GM19025 (cell line): Measurements from ENCODE around the gene KCNRG.
"Not testable (repeated sequence)": the region's sequence is repeated elsewhere in the genome, so short reads cannot be mapped to it uniquely, and the experiment has no call there.

ENCODE experiments used
- ATAC-seq: cut with Tn5 transposase; IDR thresholded peaks from one replicate; pipeline ENCODE4 v1.9.1; 2021; ENCODE audit warnings: mild to moderate bottlenecking, low read depth, moderate library complexity; ENCODE audit not compliant: unreplicated experiment

Gene KCNRG

DNA sequence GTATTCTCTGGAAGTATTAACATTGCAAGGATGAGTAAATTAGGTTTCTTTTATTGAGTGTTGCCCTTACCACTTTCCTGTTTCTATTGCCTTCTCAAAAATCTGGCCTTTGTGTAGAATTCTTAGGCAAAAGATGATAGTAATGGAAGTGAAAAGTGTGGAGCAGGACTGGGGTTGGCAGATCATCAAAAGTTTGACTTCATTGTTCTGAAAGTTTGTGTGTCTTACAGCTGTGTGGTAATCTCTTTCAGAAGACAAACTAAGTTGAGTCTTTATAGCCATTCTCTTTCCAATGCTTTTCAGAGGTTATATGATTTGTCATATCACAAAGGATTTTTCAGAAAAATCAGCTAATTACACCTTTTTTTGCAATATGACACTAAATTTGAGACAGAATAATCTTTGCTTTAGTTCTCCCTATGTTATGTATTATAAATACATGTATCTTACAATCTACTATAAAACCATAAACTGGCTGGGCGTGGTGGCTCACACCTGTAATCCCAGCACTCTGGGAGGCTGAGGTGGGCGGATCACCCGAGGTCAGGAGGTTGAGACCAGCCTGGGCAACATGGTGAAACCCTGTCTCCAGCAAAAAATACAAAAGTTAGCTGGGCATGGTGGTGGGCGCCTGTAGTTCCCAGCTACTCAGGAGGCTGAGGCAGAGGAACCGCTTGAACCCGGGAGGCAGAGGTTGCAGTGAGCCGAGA, 8.7 kb upstream of the KCNRG start:
- no peak for ATAC-seq

DNA sequence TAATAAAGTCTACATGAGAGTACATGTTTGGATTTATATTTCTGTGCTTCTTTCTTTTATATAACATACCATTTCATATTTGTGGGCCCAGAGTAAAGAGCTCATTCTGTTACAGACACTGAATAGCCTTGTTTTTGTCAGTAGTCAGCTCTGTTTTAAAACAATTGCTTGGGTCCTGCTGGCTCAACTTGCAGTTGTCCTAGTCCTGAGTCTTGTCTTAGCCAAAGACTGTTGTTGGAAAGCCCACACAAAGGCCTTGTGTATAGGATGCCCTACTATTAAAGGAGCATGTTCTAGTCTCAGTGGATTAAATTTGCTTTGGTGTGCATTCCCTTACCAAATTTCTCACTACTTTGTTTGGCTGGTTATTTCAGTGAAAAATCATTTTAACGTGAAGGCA, 3.8 kb upstream of the KCNRG start:
- no peak for ATAC-seq

DNA sequence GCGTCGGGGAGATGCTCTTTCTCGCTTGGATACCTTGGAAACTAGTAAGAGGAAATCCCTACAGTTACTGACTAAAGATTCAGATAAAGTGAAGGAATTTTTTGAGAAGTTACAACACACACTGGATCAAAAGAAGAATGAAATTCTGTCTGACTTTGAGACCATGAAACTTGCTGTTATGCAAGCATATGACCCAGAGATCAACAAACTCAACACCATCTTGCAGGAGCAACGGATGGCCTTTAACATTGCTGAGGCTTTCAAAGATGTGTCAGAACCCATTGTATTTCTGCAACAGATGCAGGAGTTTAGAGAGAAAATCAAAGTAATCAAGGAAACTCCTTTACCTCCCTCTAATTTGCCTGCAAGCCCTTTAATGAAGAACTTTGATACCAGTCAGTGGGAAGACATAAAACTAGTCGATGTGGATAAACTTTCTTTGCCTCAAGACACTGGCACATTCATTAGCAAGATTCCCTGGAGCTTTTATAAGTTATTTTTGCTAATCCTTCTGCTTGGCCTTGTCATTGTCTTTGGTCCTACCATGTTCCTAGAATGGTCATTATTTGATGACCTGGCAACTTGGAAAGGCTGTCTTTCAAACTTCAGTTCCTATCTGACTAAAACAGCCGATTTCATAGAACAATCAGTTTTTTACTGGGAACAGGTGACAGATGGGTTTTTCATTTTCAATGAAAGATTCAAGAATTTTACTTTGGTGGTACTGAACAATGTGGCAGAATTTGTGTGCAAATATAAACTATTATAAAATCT, 2.7 kb upstream of the KCNRG start:
- no peak for ATAC-seq

DNA sequence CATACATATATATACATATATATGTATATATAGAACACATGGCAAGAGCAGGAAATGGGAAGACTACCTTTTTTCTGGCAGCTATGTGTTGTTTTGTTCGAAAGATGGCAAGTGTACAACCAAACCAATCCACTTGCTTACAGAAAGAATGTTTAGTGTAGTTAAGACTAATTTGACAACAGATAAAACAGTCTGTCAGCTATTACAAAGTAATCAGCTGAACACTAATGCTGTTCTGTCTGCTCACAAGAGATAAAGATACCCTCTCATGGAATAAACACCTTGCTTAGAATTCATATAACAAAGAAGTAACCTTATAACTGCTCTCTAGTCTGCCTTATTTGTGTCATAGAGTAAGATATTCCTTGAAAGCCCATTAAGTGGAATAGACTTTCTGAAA, 858 bp upstream of the KCNRG start:
- ATAC-seq = no peak

DNA sequence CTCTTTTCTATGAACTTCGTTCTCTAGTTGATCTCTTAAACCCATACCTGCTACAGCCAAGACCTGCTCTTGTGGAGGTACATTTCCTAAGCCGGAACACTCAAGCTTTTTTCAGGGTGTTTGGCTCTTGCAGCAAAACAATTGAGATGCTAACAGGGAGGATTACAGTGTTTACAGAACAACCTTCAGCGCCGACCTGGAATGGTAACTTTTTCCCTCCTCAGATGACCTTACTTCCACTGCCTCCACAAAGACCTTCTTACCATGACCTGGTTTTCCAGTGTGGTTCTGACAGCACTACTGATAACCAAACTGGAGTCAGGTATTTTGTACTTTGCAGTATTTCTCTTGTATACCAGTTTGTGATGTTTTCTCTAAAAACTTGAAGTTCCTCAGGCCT, 506 bp downstream of the KCNRG start:
- ATAC-seq = no peak

DNA sequence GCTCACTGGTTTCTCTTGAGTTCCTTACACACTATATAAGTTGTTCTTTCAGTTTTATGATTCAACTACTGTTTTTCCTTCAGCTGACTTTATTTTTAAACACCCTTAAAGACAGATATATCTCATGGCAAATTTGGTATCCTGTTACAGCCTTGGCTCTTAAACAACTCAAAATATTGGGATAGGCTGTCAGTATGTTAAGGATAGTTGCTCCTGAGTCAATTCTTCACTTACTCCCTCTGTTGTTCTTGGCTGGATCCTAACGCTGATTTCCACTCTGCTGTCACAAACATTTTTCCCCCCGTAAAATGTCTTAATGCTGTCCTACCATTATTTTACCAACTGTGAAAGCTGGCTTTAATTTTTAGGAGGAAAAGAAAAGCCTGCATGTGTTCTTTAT, 1.2 kb downstream of the KCNRG start:
- ATAC-seq = no peak

DNA sequence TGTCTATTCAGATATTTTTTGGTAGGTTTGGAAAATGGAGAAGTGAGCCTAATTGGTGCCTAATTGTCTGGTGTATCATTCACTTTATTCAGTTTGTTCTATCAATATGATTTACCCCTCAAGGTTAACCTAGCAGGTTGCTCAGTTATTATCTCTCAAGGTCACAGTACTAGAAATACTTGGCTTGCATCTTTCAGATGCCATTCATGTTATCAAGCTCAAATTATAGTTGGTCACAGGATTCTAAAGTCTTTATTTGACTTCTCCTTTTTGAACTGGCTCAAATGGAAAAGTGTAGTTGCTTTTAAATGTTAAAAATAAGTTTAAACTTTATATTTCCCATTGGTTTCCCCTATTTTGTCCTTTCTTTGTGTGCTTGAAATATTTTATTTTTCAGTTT, 2.6 kb downstream of the KCNRG start:
- no peak for ATAC-seq

DNA sequence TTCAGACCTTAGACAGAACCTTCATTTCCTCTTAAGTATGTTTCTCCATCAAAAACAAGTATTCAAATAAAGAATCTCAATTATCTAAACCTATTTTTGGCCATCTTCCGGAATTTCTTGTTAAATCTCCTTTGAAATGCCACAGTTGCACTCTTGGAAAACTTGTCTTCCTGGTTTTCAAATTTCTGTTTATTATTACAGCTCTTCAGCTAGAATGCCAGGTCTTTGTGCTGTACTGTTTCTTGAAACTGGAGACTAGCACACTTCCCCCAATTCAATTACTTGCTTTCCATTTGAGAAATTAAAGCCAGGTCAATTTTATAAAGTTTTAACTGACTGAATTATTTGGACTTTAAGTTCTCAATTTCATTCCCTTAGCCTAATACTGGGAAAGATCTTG, 10.2 kb downstream of the KCNRG start:
- ATAC-seq = no peak

DNA sequence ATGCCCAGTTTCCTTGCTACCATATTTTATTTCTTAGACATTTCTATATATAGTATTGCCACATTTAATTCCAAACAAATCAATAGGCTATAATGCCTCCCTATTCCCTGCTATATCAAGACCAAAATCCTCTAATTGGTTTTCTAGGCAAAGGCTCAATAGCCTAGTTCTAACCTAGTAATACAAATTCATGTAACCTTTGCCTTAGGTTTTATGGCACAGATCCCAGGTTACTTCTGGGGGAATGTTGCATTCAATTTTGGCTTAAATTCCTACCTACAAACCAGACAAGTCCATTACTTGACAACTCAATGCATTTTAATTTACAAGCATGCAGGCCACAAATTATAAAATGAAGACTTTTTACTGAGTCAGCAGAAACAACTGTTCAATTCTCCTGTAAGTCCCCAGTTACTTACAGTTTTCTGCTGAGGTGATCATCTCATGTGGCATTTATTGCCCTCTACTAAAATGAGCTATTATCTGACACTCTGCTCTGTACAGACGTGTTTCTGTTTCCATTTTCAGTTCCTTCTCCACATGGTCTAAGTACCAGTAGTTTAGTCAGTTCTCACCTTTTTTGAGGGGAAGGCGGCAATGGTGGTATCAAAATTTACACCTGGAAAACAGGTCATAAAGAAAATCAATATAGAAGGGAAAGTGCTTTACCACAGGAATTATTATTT, 11.7 kb downstream of the KCNRG start:
- peak; percentile 99 for ATAC-seq

DNA sequence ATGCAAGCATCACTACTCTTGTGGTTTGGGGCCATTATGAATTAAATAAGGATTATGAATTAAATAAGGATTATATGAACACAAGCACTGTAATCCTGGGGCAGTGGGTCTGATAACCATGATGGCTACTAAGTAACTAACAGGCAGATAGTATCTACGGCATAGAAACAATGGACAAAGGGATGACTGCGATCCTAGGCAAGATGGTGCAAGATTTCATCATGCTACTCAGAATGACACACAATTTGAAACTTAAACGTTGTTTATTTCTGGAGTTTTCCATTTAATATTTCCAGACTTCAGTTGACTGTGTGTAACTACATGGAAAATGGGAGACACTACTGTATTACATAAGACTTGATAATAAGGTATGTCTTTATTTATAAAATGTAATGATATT, 15.1 kb downstream of the KCNRG start:
- no peak for ATAC-seq

DNA sequence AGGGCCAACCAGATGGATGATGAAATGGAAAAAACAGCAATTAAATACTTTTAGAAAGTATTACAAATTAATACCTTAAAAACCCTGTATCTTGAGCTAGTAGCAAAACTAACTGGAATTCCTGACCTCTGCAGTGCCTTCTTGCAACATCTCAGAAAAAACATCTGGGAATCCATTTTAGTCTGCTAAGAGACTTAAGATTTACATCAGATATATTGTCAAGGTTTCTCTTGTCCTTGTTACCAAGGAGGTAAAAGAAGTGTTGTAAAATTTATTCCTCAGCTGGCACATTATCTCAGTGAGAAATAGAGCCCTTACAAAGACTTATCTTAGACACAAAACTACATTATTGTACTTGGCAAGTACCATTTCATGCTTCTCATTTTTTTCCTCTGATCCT, 18.5 kb downstream of the KCNRG start:
- ATAC-seq = no peak

DNA sequence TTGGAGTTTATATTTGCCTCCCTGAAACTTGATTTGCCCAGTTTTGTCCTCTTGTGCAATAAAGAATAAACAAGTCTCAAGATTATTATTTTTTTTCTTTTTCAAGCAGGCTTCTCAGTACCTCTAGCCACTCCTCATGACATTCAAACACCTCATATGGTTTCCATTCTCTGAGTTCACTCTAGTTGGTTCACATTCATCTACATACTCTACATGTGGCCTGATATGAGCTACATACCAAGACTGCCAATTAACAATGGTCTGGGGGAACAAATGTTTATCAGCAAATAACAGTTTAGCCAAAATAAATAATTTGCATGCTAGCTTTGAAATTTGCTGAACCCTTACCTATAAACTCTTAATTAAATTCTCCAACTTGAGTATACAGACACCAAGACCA, 22.5 kb downstream of the KCNRG start:
- ATAC-seq = no peak

DNA sequence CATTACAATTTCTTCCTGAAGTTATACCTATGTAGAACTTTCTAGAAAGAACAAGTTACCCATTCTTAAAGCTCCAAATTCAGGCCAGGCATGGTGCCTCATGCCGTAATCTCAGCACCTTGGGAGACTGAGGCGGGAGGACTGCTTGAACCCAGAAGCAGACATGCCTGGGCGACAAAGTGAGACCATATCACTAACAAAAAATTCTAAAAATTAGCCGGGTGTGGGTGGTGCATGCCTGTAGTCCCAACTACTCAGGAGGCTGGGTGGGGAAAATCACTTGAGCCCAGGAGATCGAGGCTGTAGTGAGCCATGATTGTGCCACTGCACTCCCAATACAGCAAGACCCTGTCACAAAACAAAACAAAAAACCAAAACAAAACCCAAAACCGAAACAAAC, 23.0 kb downstream of the KCNRG start:
- no peak for ATAC-seq

DNA sequence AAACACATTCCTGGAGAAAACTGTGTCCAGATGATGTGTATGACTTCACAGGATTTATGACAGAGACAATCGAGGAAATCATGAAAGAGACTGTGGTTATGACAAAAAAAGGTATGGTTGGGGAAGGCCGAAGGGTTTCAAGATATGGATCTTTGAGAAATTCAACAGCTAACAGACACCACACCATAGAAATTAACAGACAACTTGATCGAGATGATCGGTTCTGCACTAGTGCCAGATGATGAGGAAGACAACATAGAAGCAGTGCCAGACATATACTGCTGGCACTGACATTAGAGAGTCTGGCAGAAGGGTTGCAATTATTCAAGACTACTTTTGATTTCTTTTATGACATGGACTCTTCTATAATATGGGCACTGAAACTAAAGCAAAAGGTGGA, 37.2 kb downstream of the KCNRG start:
- no peak for ATAC-seq

DNA sequence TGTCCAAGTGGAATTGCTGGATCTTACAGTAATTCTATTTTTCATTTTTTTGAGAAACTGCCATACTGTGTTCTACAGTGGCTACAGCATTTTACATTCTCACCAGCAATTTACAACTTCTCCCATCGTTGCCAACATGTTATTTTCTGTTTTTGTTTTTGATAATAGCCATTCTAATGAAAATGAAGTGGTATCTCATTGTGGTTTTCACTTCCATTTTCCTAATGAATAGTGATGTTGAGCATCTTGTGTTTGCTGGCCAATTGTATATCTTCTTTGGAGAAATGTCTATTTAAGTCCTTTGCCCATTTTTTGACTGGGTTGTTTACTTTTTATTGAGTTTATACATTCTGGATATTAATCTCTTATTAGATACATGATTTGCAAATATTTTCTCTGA, 38.6 kb downstream of the KCNRG start:
- ATAC-seq = no peak

DNA sequence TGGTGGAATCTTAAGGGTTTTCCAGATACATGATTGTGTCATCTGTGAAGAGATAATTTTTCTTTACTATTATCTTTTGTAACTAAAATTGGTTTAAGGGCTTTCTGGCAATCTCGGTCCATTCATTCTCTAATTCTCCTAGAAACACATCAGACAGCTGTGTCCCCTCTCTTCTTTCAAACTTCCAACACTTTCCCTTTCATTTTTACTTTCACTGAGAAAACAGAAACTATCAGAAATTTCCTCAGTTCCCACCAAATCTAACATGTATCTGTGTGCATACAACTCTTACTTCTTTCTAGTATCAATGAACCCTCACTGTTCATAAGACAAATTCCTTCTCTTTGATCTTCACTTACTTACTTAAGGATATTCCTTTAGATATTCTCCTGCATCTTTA, 40.2 kb downstream of the KCNRG start:
- ATAC-seq = no peak

DNA sequence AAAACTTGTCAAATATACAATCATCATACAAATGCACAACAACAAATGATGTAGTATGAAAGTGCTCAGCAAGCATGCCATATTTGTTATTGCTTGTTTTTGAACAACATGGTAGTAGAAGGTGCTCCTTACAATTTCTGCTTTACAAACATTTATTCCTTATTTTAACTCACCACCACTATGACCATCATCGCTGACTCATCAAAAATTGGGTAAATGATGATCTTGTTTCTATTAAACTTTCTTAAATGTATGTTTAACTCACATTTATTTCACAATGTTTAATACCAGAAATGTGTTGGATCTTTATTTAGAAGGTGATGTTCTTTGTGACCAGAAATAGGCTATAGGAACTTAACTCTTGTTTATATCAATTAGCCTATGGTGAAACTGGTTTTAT, 45.5 kb downstream of the KCNRG start:
- ATAC-seq = no peak

DNA sequence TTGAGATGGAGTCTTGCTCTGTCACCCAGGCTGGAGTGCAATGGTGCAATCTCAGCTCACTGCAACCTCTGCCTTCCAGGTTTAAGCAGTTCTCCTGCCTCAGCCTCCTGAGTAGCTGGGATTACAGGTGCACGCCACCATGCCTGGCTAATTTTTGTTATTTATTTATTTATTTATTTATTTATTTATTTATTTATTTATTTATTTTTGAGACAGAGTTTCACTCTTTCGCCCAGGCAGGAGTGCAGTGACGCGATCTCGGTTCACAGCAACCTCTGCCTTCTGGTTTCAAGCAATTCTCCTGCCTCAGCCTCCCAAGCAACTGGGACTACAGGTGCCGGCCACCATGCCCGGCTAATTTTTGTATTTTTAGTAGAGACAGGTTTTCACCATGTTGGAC, 47.1 kb downstream of the KCNRG start:
- not testable (repeated sequence) for ATAC-seq

DNA sequence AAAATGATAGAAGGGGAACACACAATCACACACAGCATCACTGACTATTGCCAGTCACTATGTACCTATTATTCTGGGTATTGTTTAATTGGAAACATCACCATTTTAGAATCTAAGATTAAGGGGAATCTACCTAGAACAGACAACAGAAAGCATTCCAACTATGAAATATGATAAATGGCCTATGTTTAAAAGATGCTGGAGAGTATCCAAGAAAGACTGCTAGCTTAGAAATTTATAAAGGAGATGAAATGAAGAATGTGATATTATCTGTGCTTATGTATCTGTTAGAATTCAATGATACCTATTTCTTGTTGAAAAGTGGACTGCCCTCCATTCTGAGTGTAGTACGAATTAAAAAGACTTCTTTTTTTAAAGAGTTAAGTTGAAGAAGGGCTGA, 50.5 kb downstream of the KCNRG start:
- ATAC-seq = no peak

DNA sequence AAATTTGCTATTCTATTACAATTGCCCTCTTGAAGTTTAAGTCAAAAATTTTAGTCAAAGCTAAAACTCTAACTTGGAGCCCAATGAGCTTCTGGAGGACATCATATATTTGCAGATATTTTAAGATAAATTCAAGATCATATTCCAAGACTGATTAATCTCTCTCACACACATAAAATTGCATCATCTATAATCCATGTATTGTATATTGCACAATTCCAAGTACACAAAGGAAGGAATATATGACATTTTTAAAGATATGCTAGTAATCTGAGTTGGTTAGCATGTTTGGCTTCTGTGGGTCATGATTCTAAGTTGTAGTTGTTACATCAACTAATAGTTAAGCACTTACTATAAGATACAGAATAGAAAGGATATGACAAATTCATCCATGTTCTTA, 53.3 kb downstream of the KCNRG start:
- ATAC-seq = no peak

DNA sequence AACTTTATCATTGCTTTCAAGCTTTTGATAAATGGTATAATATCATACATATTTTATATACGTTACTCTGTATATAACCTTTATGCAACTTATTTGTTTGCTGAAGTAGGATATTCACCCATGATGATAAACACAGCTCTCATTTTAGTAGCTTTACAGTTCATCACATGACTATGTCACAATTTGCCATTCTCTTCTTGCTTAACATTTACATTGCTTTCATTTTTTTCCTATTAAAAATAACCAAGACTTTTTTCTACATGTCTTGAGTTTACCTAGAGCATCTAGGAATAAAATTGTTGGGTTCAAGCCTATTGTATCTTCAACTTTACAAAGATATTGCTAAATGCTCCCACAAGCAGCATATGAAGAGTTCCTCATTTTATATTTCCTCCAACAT, 54.0 kb downstream of the KCNRG start:
- no peak for ATAC-seq

DNA sequence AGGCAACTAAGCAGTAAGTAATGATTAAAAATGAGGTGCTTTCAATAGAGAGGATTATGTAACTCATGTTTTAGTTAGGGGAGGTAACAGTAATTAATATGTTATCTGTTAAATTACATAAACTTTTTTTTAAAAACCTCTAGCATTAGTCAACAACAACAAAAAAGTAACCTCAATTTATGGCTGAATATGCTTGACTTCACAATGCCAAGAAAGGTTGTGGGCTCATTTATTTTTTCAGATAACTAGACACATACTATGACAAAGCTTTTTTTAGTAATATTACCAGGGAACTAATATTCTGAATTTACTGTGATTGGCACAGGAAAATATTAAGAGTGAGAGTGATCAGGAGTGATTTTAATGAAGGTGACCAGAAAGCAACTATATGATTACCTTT, 54.9 kb downstream of the KCNRG start:
- no peak for ATAC-seq
